ENCODE measurements around the gene MLPH. TPM values are rescaled to one million over a fixed set of nuclear protein-coding genes. Genes with fewer than 3 reads are reported as not detected.

MLPH gene
- total and polyA plus RNA-seq, 2 experiments from 2014 or later = 8.1 to 10.8 TPM

GRCh38 chr2:237472909-237473877 lies 13.9 kb upstream of the MLPH start:
- Histone ChIP-seq H2AFZ (no peak overlapping the region), H3F3A (ENCODE audit: insufficient read depth) (peaks cover 13% of the 10 kb centered on the region; the same call in 1 of the 2 replicates), H4K20me1 (ENCODE audit: insufficient read depth) (no peaks in the 10 kb centered on the region), H3K4me2 (ENCODE audit: unreplicated experiment) (no peak overlapping the region), H3K9me3 (ENCODE audit: low read depth) (no peaks in the 10 kb centered on the region), H3K4me1 (ENCODE audit: insufficient read depth) (peaks cover 21% of the 10 kb centered on the region), H3K4me3 (no peak overlapping the region), H3K27me3 (replicated peaks; ENCODE audit: insufficient read depth) (no peaks in the 10 kb centered on the region), H3K27ac (peak overlapping the region; percentile 85), H3K36me3 (ENCODE audit: low read depth) (no peaks in the 10 kb centered on the region), H3K9me2 (ENCODE audit: insufficient read depth) (no peaks in the 10 kb centered on the region), H3K79me2 (ENCODE audit: insufficient read depth) (no peaks in the 10 kb centered on the region), H3K9ac (peak overlapping the region; percentile 91)
- in situ Hi-C loops (cut with MboI) = no loop called here
- WGBS, 2 experiments (ENCODE audit: low coverage in 1 of 2, low lambda C conversion rate in 2 of 2, missing lambda C conversion rate in 2 of 2) = 96% methylated on average over 27 of the region's 27 CpGs
- TF ChIP-seq EZH2phosphoT487 (IDR thresholded peaks at IDR 0.05; ENCODE audit: insufficient read depth, low read depth) (no peak), EZH2 (IDR thresholded peaks at IDR 0.05; ENCODE audit: insufficient read depth, poor library complexity, severe bottlenecking) (no peak)
- DNase-seq = no peak

- H3K4me2 ChIP-seq (ENCODE audit: unreplicated experiment) = peak overlapping the region; percentile 90
Observed at GRCh38 chr2:237473878-237474441, 13.1 kb upstream of the MLPH start.

GRCh38 chr2:237474442-237474911 lies 12.6 kb upstream of the MLPH start:
- Histone ChIP-seq H3K4me3 (peak overlapping the region; percentile 73), H3K79me2 (ENCODE audit: insufficient read depth) (no peaks in the 10 kb centered on the region), H2AFZ (peak overlapping the region; percentile 53), H3K36me3 (ENCODE audit: low read depth) (no peaks in the 10 kb centered on the region), H3K4me1 (ENCODE audit: insufficient read depth) (peaks cover 21% of the 10 kb centered on the region), H3K27me3 (replicated peaks; ENCODE audit: insufficient read depth) (no peaks in the 10 kb centered on the region), H3K27ac (peak overlapping the region; percentile 85), H3K9me2 (ENCODE audit: insufficient read depth) (no peaks in the 10 kb centered on the region), H3K9ac (peak overlapping the region; percentile 91), H3K9me3 (ENCODE audit: low read depth) (no peaks in the 10 kb centered on the region), H4K20me1 (ENCODE audit: insufficient read depth) (no peaks in the 10 kb centered on the region), H3K4me2 (ENCODE audit: unreplicated experiment) (peak overlapping the region; percentile 90), H3F3A (ENCODE audit: insufficient read depth) (peaks cover 13% of the 10 kb centered on the region; the same call in 1 of the 2 replicates)
- TF ChIP-seq EZH2phosphoT487 (IDR thresholded peaks at IDR 0.05; ENCODE audit: insufficient read depth, low read depth) = no peak
- TF ChIP-seq EZH2 (IDR thresholded peaks at IDR 0.05; ENCODE audit: insufficient read depth, poor library complexity, severe bottlenecking) = no peak
- 93 to 94% methylated on average over 12 of the region's 12 CpGs for WGBS, 2 experiments (ENCODE audit: low coverage in 1 of 2, low lambda C conversion rate in 2 of 2, missing lambda C conversion rate in 2 of 2)
- in situ Hi-C loops (cut with MboI) = no loop called here
- DNase-seq = peak; percentile 17

More at GRCh38 chr2:237473878-237474441, 13.1 kb upstream of the MLPH start:
- Histone ChIP-seq H3K4me1 (ENCODE audit: insufficient read depth) (peaks cover 21% of the 10 kb centered on the region), H3F3A (ENCODE audit: insufficient read depth) (peaks cover 13% of the 10 kb centered on the region; the same call in 1 of the 2 replicates), H4K20me1 (ENCODE audit: insufficient read depth) (no peaks in the 10 kb centered on the region), H3K36me3 (ENCODE audit: low read depth) (no peaks in the 10 kb centered on the region), H3K27me3 (replicated peaks; ENCODE audit: insufficient read depth) (no peaks in the 10 kb centered on the region), H3K9me2 (ENCODE audit: insufficient read depth) (no peaks in the 10 kb centered on the region), H3K27ac (peak overlapping the region; percentile 85), H3K9me3 (ENCODE audit: low read depth) (no peaks in the 10 kb centered on the region), H3K9ac (peak overlapping the region; percentile 91), H3K4me3 (no peak overlapping the region), H2AFZ (no peak overlapping the region), H3K79me2 (ENCODE audit: insufficient read depth) (no peaks in the 10 kb centered on the region)
- no peak for TF ChIP-seq EZH2phosphoT487 (IDR thresholded peaks at IDR 0.05; ENCODE audit: insufficient read depth, low read depth)
- no peak for TF ChIP-seq EZH2 (IDR thresholded peaks at IDR 0.05; ENCODE audit: insufficient read depth, poor library complexity, severe bottlenecking)
- peak; percentile 74 for DNase-seq
- 76% methylated on average over 11 of the region's 11 CpGs for WGBS, 2 experiments (ENCODE audit: low coverage in 1 of 2, low lambda C conversion rate in 2 of 2, missing lambda C conversion rate in 2 of 2)
- in situ Hi-C loops (cut with MboI) = no loop called here

- no peaks in the 10 kb centered on the region for H3K9me2 ChIP-seq (ENCODE audit: insufficient read depth)
- peaks cover 13% of the 10 kb centered on the region; the same call in 1 of the 2 replicates for H3F3A ChIP-seq (ENCODE audit: insufficient read depth)
- no peaks in the 10 kb centered on the region for H3K9me3 ChIP-seq (ENCODE audit: low read depth)
- no peaks in the 10 kb centered on the region for H3K36me3 ChIP-seq (ENCODE audit: low read depth)
- in situ Hi-C loops (cut with MboI) = no loop called here
- peak overlapping the region; percentile 91 for H3K9ac ChIP-seq
- TF ChIP-seq EZH2phosphoT487 (IDR thresholded peaks at IDR 0.05; ENCODE audit: insufficient read depth, low read depth) (no peak), EZH2 (IDR thresholded peaks at IDR 0.05; ENCODE audit: insufficient read depth, poor library complexity, severe bottlenecking) (no peak)
- H3K4me3 ChIP-seq = peak overlapping the region; percentile 73
- H4K20me1 ChIP-seq (ENCODE audit: insufficient read depth) = no peaks in the 10 kb centered on the region
- peak; percentile 90 for DNase-seq
- peak overlapping the region; percentile 53 for H2AFZ ChIP-seq
- H3K27ac ChIP-seq = peak overlapping the region; percentile 85
- WGBS, 2 experiments (ENCODE audit: low coverage in 1 of 2, low lambda C conversion rate in 2 of 2, missing lambda C conversion rate in 2 of 2) = 6 to 9% methylated on average over 24 to 53 of the region's 79 CpGs
- H3K27me3 ChIP-seq (replicated peaks; ENCODE audit: insufficient read depth) = no peaks in the 10 kb centered on the region
- H3K4me1 ChIP-seq (ENCODE audit: insufficient read depth) = peaks cover 21% of the 10 kb centered on the region
- no peaks in the 10 kb centered on the region for H3K79me2 ChIP-seq (ENCODE audit: insufficient read depth)
- peak overlapping the region; percentile 90 for H3K4me2 ChIP-seq (ENCODE audit: unreplicated experiment)
Observed at GRCh38 chr2:237474931-237475703, 11.9 kb upstream of the MLPH start.

Measured in GM23248 (cell line).